IMR-90 (cell line): ENCODE results near the gene RSBN1L.

Experiments
- BHLHE40 ChIP-seq: fragments of 150-350 bp; IDR thresholded peaks from 2 replicates; pipeline ENCODE4 v1.6.1; 2016; ENCODE audit warnings: mild to moderate bottlenecking, low read depth, low read length
- CEBPB ChIP-seq: IDR thresholded peaks from 2 replicates; pipeline ENCODE4 v1.6.1; 2012; ENCODE audit warnings: low read depth, low read length, improper control_type of control experiment
- POLR2A ChIP-seq: IDR thresholded peaks from 2 replicates; pipeline ENCODE4 v1.6.1; 2012; ENCODE audit warnings: mild to moderate bottlenecking, low read depth, low read length
- RAD21 ChIP-seq: IDR thresholded peaks from 2 replicates; pipeline ENCODE4 v1.6.1; 2012; ENCODE audit warnings: low read length, improper control_type of control experiment
- RFX5 ChIP-seq: IDR thresholded peaks from 2 replicates; pipeline ENCODE4 v1.8.0; 2012; ENCODE audit warnings: low read depth, mild to moderate bottlenecking, low read length, moderate library complexity
- USF2 ChIP-seq: fragments of 150-350 bp; IDR thresholded peaks from 2 replicates; pipeline ENCODE4 v1.6.1; 2017; ENCODE audit warnings: mild to moderate bottlenecking, antibody characterized with exemption, low read length, low read depth
- TF ChIP-seq, protein P1 (sequence below): conservative IDR thresholded peaks from 2 replicates; pipeline ENCODE4 v1.5.1; 2012; ENCODE audit warnings: mild to moderate bottlenecking, low read depth, low read length, improper control_type of control experiment

DNA sequence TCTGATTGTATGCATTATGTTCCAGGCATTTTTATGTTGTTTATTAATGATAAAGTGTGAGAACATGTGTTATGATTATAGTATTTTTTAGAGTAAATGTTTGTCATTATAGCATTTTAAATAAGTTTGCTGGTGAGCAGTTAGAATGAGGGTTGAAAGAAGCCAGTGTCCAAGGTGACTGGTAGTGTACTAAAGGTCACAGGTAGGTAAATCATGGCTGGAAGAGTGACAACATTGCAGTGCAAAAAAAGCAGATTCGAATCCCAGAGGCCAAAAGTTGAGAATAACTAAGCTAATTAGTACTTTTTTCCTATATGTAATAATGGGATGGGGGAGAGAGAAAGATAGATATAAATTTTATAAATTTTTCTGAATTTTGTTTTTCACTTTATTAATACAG is 44.0 kb downstream of the RSBN1L start:
- TF ChIP-seq, protein P1, sequence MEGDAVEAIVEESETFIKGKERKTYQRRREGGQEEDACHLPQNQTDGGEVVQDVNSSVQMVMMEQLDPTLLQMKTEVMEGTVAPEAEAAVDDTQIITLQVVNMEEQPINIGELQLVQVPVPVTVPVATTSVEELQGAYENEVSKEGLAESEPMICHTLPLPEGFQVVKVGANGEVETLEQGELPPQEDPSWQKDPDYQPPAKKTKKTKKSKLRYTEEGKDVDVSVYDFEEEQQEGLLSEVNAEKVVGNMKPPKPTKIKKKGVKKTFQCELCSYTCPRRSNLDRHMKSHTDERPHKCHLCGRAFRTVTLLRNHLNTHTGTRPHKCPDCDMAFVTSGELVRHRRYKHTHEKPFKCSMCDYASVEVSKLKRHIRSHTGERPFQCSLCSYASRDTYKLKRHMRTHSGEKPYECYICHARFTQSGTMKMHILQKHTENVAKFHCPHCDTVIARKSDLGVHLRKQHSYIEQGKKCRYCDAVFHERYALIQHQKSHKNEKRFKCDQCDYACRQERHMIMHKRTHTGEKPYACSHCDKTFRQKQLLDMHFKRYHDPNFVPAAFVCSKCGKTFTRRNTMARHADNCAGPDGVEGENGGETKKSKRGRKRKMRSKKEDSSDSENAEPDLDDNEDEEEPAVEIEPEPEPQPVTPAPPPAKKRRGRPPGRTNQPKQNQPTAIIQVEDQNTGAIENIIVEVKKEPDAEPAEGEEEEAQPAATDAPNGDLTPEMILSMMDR = no peak
- no peak for TF ChIP-seq POLR2A
- no peak for TF ChIP-seq BHLHE40
- TF ChIP-seq RFX5 = no peak
- TF ChIP-seq CEBPB = no peak
- TF ChIP-seq RAD21 = no peak
- no peak for TF ChIP-seq USF2
